OCI-LY7 (cell line): Measurements from ENCODE around the gene LEF1. TPM values are rescaled to one million over a fixed set of nuclear protein-coding genes. Genes with fewer than 3 reads are reported as not detected.

Source experiments
- BruUV-seq: library from RNA; stranded (reverse); fragments of 400-500 nt; replicated peaks from 2 replicates; lab custom pipeline; 2021; lab: Mats Ljungman, UMichigan
- CTCF ChIA-PET: fragments of 300-600 bp; sonication (Branson Sonifier 250); formaldehyde crosslinking; loops from one replicate; lab custom pipeline; 2022; ENCODE audit warnings: antibody characterized with exemption; ENCODE audit not compliant: unreplicated experiment; lab: Charles Lee
- POLR2A ChIA-PET: fragments of 300-600 bp; sonication (Branson Sonifier 250); formaldehyde crosslinking; loops from one replicate; lab custom pipeline; 2022; ENCODE audit warnings: antibody characterized with exemption; lab: Charles Lee
- DNase-seq: peaks from one replicate; pipeline ENCODE4 v3.0.0-alpha.2; 2015; ENCODE audit warnings: low spot score
- H2AFZ ChIP-seq: fragments of 200-600 bp; sonication (generic), shearing (Covaris generic); 2 replicates; pipeline ENCODE4 v1.6.1; 2014; ENCODE audit warnings: mild to moderate bottlenecking, antibody characterized with exemption, low read length, moderate library complexity
- H3K27ac ChIP-seq: fragments of 200-600 bp; sonication (generic); 2 replicates; pipeline ENCODE4 v1.5.1; 2014; ENCODE audit warnings: mixed run types, low read depth, mild to moderate bottlenecking, moderate library complexity, low read length, inconsistent platforms; ENCODE audit not compliant: poor library complexity, severe bottlenecking
- H3K36me3 ChIP-seq: fragments of 200-600 bp; sonication (generic); 2 replicates; pipeline ENCODE4 v1.6.1; 2014; ENCODE audit warnings: mild to moderate bottlenecking, antibody characterized with exemption, low read length, moderate library complexity, mixed read lengths; ENCODE audit not compliant: insufficient read depth
- H3K4me1 ChIP-seq: fragments of 200-600 bp; sonication (generic); 2 replicates; pipeline ENCODE4 v1.5.1; 2014; ENCODE audit warnings: mild to moderate bottlenecking, low read length; ENCODE audit not compliant: insufficient read depth, poor library complexity, severe bottlenecking
- H3K4me2 ChIP-seq: fragments of 200-600 bp; sonication (generic); 2 replicates; pipeline ENCODE4 v1.6.1; 2014; ENCODE audit warnings: mild to moderate bottlenecking, low read length
- H3K4me3 ChIP-seq: fragments of 200-600 bp; sonication (generic); 2 replicates; pipeline ENCODE4 v1.5.1; 2014; ENCODE audit warnings: mild to moderate bottlenecking, low read depth, low read length; ENCODE audit not compliant: poor library complexity, severe bottlenecking
- H3K79me2 ChIP-seq: fragments of 200-600 bp; sonication (generic); 2 replicates; pipeline ENCODE4 v1.6.1; 2016; ENCODE audit warnings: low read depth, mild to moderate bottlenecking, low read length, moderate library complexity, mixed read lengths; ENCODE audit not compliant: insufficient read depth
- H3K9me2 ChIP-seq: fragments of 200-600 bp; sonication (generic); 2 replicates; pipeline ENCODE4 v1.6.1; 2016; ENCODE audit warnings: mild to moderate bottlenecking, low read length, mixed read lengths; ENCODE audit not compliant: insufficient read depth
- H3K9me3 ChIP-seq: fragments of 200-600 bp; sonication (generic); 2 replicates; pipeline ENCODE4 v1.6.1; 2014; ENCODE audit warnings: mild to moderate bottlenecking, mixed run types, low read length, mixed read lengths
- H4K20me1 ChIP-seq: fragments of 200-600 bp; sonication (generic); 2 replicates; pipeline ENCODE4 v1.6.1; 2014; ENCODE audit warnings: mild to moderate bottlenecking, antibody characterized with exemption, low read length, moderate library complexity, mixed read lengths; ENCODE audit not compliant: insufficient read depth
- CTCF ChIP-seq: fragments of 200-600 bp; sonication (generic); conservative IDR thresholded peaks from 2 replicates; pipeline ENCODE4 v1.5.1; 2014; ENCODE audit warnings: mild to moderate bottlenecking, antibody characterized with exemption, low read length, moderate library complexity, mixed read lengths
- EZH2phosphoT487 ChIP-seq: fragments of 200-600 bp; sonication (generic); IDR thresholded peaks from 2 replicates; pipeline ENCODE4 v1.6.1; 2018; ENCODE audit warnings: low read depth, borderline replicate concordance, mild to moderate bottlenecking, mixed run types, antibody characterized with exemption, low read length, moderate library complexity, mixed read lengths
- intact Hi-C: fragments of 100-400 bp; cut with micrococcal nuclease; formaldehyde crosslinking; loops from one replicate; pipeline ENCODE4 v1.10.0; 2022; ENCODE audit not compliant: unreplicated experiment
- total RNA-seq, 2 experiments: library from RNA; depleted of rRNA in 1 of 2; stranded (reverse); fragments of >200 nt in 1 of 2; shearing (Covaris generic) in 1 of 2; gene quantifications; 2 replicates each; pipeline ENCODE4 v1.2.3, GENCODE V29; 2014 to 2022

Gene LEF1
- total RNA-seq, 2 experiments from 2014 or later: 207 to 223 TPM

GRCh38 chr4:108054025-108054638 lies 114.6 kb downstream of the LEF1 start:
- no peaks in the 10 kb centered on the region for H3K79me2 ChIP-seq
- peaks cover 95% of the 10 kb centered on the region for H3K36me3 ChIP-seq
- no peak overlapping the region for H3K4me3 ChIP-seq
- CTCF ChIA-PET: no interaction called here
- intact Hi-C loops: no loop called here
- H3K9me2 ChIP-seq: no peaks in the 10 kb centered on the region
- H3K9me3 ChIP-seq: no peaks in the 10 kb centered on the region
- H3K27ac ChIP-seq: no peak overlapping the region
- POLR2A ChIA-PET: interaction anchor here (1.0 to 1.4 kb wide), 4 partner anchors 10 to 59 kb away, joined by 3 to 7 read pairs (median 4); no protein-coding TSS in a partner anchor
- no peak overlapping the region for H2AFZ ChIP-seq
- no TSS peak for BruUV-seq
- H3K4me1 ChIP-seq: peaks cover 30% of the 10 kb centered on the region
- no peak overlapping the region for H3K4me2 ChIP-seq
- no peaks in the 10 kb centered on the region for H4K20me1 ChIP-seq
- TF ChIP-seq EZH2phosphoT487: no peak
- no peak for TF ChIP-seq CTCF
- no peak for DNase-seq

- Histone ChIP-seq H3K4me2 (no peak overlapping the region), H3K36me3 (peaks cover 95% of the 10 kb centered on the region), H3K9me2 (no peaks in the 10 kb centered on the region), H3K4me1 (peaks cover 30% of the 10 kb centered on the region), H3K4me3 (no peak overlapping the region), H3K79me2 (no peaks in the 10 kb centered on the region), H3K27ac (no peak overlapping the region), H2AFZ (no peak overlapping the region), H3K9me3 (no peaks in the 10 kb centered on the region), H4K20me1 (no peaks in the 10 kb centered on the region)
- no peak for TF ChIP-seq CTCF
- no peak for TF ChIP-seq EZH2phosphoT487
- ChIA-PET POLR2A (interaction anchor here (0.8 to 1.4 kb wide), 2 partner anchors 10 to 55 kb away, joined by 3 to 6 read pairs; no protein-coding TSS in a partner anchor), CTCF (no interaction called here)
- BruUV-seq: no TSS peak
- DNase-seq: no peak
- intact Hi-C loops: no loop called here
Observed at GRCh38 chr4:108053251-108053711, 115.5 kb downstream of the LEF1 start.

- H3K4me3 ChIP-seq: no peak overlapping the region
- ChIA-PET CTCF (no interaction called here), POLR2A (interaction anchor here (0.6 to 1.4 kb wide), 3 partner anchors 9 to 56 kb away, joined by 3 to 6 read pairs (median 3); no protein-coding TSS in a partner anchor)
- no peak overlapping the region for H2AFZ ChIP-seq
- H3K4me2 ChIP-seq: no peak overlapping the region
- no peak for TF ChIP-seq CTCF
- no peak for TF ChIP-seq EZH2phosphoT487
- DNase-seq: no peak
- intact Hi-C loops: no loop called here
- no peaks in the 10 kb centered on the region for H4K20me1 ChIP-seq
- H3K9me2 ChIP-seq: no peaks in the 10 kb centered on the region
- H3K79me2 ChIP-seq: peaks cover 2% of the 10 kb centered on the region; the same call in 1 of the 2 replicates
- H3K9me3 ChIP-seq: no peaks in the 10 kb centered on the region
- BruUV-seq: no TSS peak
- no peak overlapping the region for H3K27ac ChIP-seq
- H3K36me3 ChIP-seq: peaks cover 99% of the 10 kb centered on the region
- H3K4me1 ChIP-seq: peaks cover 30% of the 10 kb centered on the region
Observed at GRCh38 chr4:108052558-108053120, 116.1 kb downstream of the LEF1 start.
